ENCODE data around the gene PPFIA2.

Gene PPFIA2

DNA sequence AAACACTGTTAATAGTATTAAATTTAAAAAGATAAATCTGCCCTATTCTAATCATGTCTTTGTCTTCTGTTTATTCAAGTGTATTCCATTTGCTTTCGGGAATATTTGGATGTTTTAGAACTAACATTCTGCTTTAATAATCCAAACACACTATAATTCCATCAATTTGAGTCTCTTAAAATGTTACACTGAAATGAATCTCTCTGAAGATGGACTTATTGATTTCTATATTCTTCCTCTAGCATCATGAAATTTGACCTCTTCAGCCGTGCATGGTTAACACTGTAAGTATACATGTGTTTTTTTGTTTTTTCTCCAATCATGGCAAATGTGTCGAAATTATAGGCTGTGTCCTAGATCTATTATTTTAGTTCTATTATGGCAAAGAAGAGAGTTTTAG is 342.1 kb downstream of the PPFIA2 start:
- no peak for DNase-seq

DNA sequence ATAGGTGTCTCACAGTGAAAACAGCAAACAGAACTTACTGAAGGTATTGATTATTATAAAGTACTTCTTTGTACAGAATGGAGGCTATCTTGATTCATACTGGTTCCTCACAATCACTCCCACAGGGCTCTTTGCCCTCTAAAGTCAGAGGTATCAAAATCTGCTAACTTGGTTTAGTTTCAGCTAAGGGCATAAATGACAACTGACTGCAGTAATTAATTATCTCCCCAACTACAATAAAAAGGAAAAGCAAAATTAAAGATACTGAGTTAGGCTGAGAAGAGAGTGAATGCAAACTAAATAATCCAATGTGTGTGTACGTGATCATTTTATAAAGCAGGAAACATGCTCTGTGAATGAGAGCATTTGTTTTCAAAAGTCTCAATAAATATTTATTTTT is 342.6 kb downstream of the PPFIA2 start:
- no peak for DNase-seq

DNA sequence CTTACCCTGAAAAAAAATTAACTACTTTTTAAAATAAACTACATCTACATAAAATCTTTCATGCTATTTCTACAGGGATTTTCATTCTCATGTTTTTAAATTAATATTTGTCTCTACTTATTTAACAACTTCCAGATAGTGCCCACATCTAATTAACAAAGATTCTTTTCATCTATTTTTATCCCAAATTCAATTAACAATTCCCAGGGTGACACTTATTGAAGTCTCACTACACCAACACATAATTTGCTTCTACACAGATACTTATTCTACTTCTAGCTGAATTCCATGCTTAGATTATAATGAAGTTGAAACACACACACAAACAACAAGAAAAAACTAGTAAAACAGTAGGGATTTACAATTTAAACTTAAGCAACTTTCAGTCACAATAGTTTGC is 344.7 kb downstream of the PPFIA2 start:
- DNase-seq = no peak

GRCh38 chr12:81412940-81413339 is 346.2 kb downstream of the PPFIA2 start:
- no peak for DNase-seq

- no peak for DNase-seq
Measured at GRCh38 chr12:81403348-81403747, 355.8 kb downstream of the PPFIA2 start.

GRCh38 chr12:81401241-81401640 is 357.9 kb downstream of the PPFIA2 start:
- DNase-seq = no peak

- no peak for DNase-seq
Measured at GRCh38 chr12:81400024-81400423, 359.1 kb downstream of the PPFIA2 start.

DNA sequence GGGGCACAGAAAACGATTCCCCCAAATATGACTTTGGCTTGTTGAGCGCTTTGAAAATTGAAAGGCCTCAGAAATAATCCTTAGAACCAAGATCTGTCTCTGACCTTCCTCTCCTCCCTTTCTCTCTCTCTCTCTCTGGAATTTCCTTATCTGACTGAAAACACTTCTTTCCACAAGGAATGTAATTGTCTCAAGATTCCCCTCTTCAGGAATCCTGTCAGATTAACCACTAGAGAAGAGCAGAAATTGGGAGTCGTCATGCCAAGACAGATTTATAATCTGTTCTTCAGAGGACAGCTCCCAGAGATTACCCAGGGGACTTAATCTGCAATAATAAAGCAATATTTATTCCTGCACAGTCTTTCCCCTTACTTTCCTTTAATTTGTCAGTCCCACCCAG is 363.7 kb downstream of the PPFIA2 start:
- no peak for DNase-seq

DNA sequence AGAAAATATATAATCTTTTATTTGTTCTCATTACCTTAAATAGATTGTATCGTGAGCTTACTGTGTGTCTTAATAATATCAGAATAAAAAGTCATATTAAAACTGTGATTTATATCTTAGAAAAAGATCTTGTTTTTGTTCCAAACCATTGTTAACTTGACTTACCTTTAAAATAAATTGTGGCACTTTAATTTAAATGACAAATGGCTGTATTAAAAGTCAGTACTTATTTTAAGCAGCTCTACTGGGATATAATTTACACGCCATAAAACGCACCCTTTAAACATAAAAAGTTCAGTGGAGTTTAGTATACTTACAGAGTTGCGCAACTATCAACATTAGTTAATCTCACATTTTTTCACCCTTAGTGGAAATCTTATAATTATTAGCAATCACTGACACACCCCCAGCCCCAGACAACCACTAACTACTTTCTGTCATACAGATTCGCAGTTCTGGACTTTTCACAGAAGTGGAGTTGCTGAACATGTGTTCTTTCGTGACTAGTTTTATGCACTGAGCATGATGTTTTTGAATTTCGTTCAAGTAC is 369.5 kb downstream of the PPFIA2 start:
- DNase-seq = no peak

GRCh38 chr12:81386101-81386500 is 373.0 kb downstream of the PPFIA2 start:
- no peak for DNase-seq

- DNase-seq = no peak
Measured at GRCh38 chr12:81381951-81382350, 377.2 kb downstream of the PPFIA2 start.

GRCh38 chr12:81378601-81379285 is 380.4 kb downstream of the PPFIA2 start:
- no peak for DNase-seq

- DNase-seq = no peak
Measured at GRCh38 chr12:81377771-81378170, 381.4 kb downstream of the PPFIA2 start.

GRCh38 chr12:81375969-81376368 is 383.2 kb downstream of the PPFIA2 start:
- no peak for DNase-seq

DNA sequence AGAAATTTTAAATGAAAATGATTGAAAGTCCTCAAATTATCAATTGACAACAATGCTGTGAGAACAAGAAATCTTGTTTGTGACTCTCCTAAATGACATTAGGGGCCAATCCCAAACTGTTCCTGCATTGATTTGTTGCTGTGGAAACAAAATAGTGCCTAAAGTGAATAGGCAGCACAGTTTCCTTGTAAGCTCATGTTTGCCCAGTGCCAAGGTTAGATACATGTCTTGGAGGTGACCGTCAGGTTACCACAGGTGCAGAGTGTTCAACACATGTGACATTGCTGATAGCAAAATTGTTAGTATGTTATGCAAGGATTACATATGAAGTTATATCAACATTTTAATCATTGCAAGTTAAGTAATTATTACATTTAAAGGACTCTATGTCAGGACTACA is 388.7 kb downstream of the PPFIA2 start:
- DNase-seq = no peak

DNA sequence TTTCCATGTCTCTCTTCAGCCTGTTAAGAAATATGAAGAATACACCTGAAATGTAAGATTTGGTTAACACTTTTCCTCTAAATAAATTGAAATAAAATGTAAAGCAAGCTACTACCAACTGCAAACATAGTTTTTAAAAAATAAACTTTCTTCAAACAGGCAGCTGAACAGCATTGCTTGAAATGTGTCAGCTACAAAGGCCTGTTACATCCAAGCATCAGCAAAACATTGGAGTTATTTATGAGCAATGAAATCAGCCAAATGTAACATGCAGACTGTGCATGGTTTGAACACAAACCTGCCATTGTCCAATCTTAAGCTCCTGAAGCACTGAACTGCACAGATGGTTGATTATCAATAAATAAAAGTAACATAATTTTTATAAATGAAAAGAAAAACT is 390.0 kb downstream of the PPFIA2 start:
- DNase-seq = no peak

- DNase-seq = no peak
Measured at GRCh38 chr12:81365284-81365683, 393.9 kb downstream of the PPFIA2 start.

GRCh38 chr12:81360916-81361315 is 398.2 kb downstream of the PPFIA2 start:
- no peak for DNase-seq

- DNase-seq = no peak
Measured at GRCh38 chr12:81359736-81360135, 399.4 kb downstream of the PPFIA2 start.

DNA sequence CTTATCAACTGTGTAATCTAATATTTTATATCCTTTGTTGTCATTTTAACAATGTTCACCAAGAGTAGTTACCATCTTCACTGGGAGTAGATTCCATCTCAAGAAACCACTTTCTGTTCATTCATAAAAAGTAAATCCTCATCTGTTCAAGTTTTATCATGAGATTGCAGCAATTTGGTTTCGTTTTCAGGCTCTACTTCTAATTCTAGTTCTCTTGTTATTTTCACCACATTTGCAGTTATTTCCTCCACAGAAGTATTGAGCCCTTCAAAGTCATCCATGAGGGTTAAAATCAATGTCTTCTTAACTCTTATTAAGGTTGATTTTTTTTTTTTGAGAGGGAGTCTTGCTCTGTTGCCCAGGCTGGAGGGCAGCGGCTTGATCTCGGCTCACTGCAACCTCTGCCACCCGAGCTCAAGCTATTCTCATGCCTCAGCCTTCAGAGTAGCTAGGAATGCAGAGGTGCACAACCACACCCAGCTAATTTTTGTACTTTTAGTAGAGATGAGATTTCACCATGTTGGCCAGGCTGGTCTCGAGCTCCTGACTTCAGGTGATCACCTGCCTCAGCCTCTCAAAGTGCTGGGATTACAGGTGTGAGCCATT is 404.7 kb downstream of the PPFIA2 start:
- no peak for DNase-seq

GRCh38 chr12:81350309-81350708 is 408.8 kb downstream of the PPFIA2 start:
- no peak for DNase-seq

GRCh38 chr12:81347404-81347803 is 411.7 kb downstream of the PPFIA2 start:
- DNase-seq = no peak

DNA sequence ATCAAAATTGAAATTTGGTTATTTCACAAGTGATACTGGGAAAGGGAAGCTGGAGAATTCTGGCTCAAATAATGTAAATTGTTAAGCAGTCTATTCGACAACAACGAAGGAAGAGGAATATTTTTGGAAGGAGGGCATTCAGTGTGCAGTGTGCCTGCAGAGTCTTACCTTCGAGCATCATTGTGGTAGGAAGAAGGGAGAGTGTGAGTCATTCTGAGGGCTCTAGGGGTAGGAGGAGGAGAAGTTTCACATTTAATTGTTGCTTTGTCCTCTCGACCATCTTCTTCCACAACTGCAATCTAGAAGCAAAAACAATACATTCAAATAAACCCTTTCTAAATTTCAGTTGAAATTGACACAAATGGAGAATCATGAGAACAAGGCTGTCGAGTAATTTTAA is 418.2 kb downstream of the PPFIA2 start:
- no peak for DNase-seq

DNA sequence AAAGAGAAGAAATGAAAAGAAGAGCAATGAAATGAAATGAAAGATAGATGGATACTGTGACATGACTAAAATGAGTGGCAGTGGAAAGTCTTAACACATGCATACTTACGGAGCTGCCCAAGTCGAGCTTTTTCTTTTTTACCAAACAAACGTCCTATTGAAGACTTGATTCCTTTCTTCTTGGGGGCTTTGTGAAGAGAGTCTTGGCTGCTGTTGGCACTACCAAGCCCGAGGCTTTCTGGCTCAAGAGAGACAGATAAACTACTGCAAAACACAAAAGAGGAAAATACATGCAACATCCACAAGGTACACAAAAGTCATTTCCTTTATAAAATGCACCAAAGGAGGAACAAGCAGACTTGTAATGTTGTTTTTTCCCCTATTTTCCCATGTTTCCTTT is 420.1 kb downstream of the PPFIA2 start:
- no peak for DNase-seq

DNA sequence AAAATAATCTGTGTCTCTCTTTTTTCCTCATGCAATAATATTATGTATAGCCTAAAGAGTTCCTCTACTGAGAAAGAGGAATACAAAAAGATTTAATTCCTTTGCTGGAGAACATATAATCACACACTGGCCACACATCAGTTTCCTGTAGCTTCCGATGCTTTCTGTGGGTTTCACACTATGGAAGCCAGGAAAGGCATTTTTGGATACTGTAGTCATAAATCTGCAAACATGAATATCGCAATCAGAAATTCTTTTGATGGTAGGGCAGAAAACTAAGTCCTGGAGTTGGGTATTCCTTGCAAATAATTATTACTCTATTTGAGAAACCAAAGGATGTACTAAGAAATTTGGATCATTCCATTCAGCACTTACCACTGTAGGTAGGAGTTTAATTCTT is 421.3 kb downstream of the PPFIA2 start:
- DNase-seq = no peak
